Panc1 (cell line): Measurements from ENCODE around the gene AARS2. TPM values are rescaled to one million over a fixed set of nuclear protein-coding genes. Genes with fewer than 3 reads are reported as not detected.

Experiments used
- ATAC-seq: fragments of 200-7000 bp; cut with Tn5 transposase; 2 replicates; pipeline ENCODE4 v1.9.1; 2020; ENCODE audit warnings: mild to moderate bottlenecking, moderate library complexity
- BruUV-seq: library from RNA; stranded (reverse); fragments of 400-500 nt; replicated peaks from 2 replicates; lab custom pipeline; 2021; lab: Mats Ljungman, UMichigan
- CTCF ChIA-PET: fragments of 300-600 bp; sonication (Branson Sonifier 250); formaldehyde crosslinking; loops from one replicate; lab custom pipeline; 2022; ENCODE audit warnings: antibody characterized with exemption; lab: Charles Lee
- POLR2A ChIA-PET: fragments of 300-600 bp; sonication (Branson Sonifier 250); formaldehyde crosslinking; loops from one replicate; lab custom pipeline; 2022; ENCODE audit warnings: antibody characterized with exemption; lab: Charles Lee
- DNase-seq: peaks from one replicate; pipeline ENCODE4 v3.0.0-alpha.2; 2010; ENCODE audit warnings: low read depth, low spot score
- H3K27ac ChIP-seq: 2 replicates; pipeline ENCODE4 v1.5.1; 2011; ENCODE audit warnings: mild to moderate bottlenecking, low read length, inconsistent platforms
- H3K27me3 ChIP-seq: fragments of 200-500 bp; sonication (Bioruptor generic); 2 replicates; pipeline ENCODE4 v1.6.0; 2014; ENCODE audit warnings: low read length, inconsistent platforms; ENCODE audit not compliant: control insufficient read depth, insufficient read depth
- H3K36me3 ChIP-seq: fragments of 200-500 bp; sonication (Bioruptor generic); 2 replicates; pipeline ENCODE4 v1.5.1; 2014; ENCODE audit warnings: inconsistent platforms, mild to moderate bottlenecking, low read length, moderate library complexity; ENCODE audit not compliant: control insufficient read depth, insufficient read depth
- H3K4me1 ChIP-seq: 2 replicates; pipeline ENCODE4 v1.5.1; 2011; ENCODE audit warnings: inconsistent platforms, mild to moderate bottlenecking, low read length, moderate library complexity; ENCODE audit not compliant: control insufficient read depth, insufficient read depth
- H3K4me3 ChIP-seq, 2 experiments: 2 replicates each; pipeline ENCODE4 v1.5.1; 2011 to 2012; ENCODE audit warnings: low read depth in 2 of 2, low read length in 2 of 2, mild to moderate bottlenecking in 2 of 2, inconsistent platforms in 1 of 2, moderate library complexity in 1 of 2
- H3K9me3 ChIP-seq: fragments of 200-500 bp; sonication (Bioruptor generic); 2 replicates; pipeline ENCODE4 v1.5.1; 2014; ENCODE audit warnings: low read depth, mild to moderate bottlenecking, inconsistent platforms, low read length, moderate library complexity; ENCODE audit not compliant: control insufficient read depth, insufficient read depth
- POLR2AphosphoS5 ChIP-seq: IDR thresholded peaks from 2 replicates; pipeline ENCODE4 v1.6.1; 2012; ENCODE audit warnings: mild to moderate bottlenecking, low read depth, low read length, moderate library complexity
- SIN3A ChIP-seq: IDR thresholded peaks from 2 replicates; pipeline ENCODE4 v1.6.1; 2012; ENCODE audit warnings: low read depth, mild to moderate bottlenecking, low read length, moderate library complexity, borderline replicate concordance; ENCODE audit not compliant: insufficient read depth
- TCF7L2 ChIP-seq: IDR thresholded peaks from 2 replicates; pipeline ENCODE4 v1.6.1; 2011; ENCODE audit warnings: mild to moderate bottlenecking, low read depth, low read length, inconsistent platforms
- in situ Hi-C: cut with HindIII; loops from 2 replicates; pipeline ENCODE4 v1.10.0; 2016; ENCODE audit warnings: low sequenced_read_pairs, low pct_unique_long_range_greater_than_20kb
- intact Hi-C: fragments of 100-400 bp; cut with micrococcal nuclease; formaldehyde crosslinking; loops from one replicate; pipeline ENCODE4 v1.10.0; 2022; ENCODE audit not compliant: unreplicated experiment
- total RNA-seq: library from RNA; stranded (reverse); gene quantifications from one replicate; pipeline ENCODE4 v1.2.1, GENCODE V29; 2021; ENCODE audit not compliant: unreplicated experiment
- TF ChIP-seq, protein P1 (sequence below): fragments of 450-650 bp; IDR thresholded peaks from 2 replicates; pipeline ENCODE4 v1.5.1; 2017; ENCODE audit warnings: mild to moderate bottlenecking
- TF ChIP-seq, protein P2 (sequence below), 2 experiments: IDR thresholded peaks; 2 replicates each; pipeline ENCODE4 v1.6.1; 2011 to 2012; ENCODE audit warnings: low read depth in 2 of 2, control low read depth in 1 of 2, low read length in 1 of 2, mild to moderate bottlenecking in 1 of 2, moderate library complexity in 1 of 2; ENCODE audit not compliant: insufficient read depth in 1 of 2

The AARS2 gene
- total RNA-seq, 1 experiment from 2014 or later, result 13.1 TPM

DNA sequence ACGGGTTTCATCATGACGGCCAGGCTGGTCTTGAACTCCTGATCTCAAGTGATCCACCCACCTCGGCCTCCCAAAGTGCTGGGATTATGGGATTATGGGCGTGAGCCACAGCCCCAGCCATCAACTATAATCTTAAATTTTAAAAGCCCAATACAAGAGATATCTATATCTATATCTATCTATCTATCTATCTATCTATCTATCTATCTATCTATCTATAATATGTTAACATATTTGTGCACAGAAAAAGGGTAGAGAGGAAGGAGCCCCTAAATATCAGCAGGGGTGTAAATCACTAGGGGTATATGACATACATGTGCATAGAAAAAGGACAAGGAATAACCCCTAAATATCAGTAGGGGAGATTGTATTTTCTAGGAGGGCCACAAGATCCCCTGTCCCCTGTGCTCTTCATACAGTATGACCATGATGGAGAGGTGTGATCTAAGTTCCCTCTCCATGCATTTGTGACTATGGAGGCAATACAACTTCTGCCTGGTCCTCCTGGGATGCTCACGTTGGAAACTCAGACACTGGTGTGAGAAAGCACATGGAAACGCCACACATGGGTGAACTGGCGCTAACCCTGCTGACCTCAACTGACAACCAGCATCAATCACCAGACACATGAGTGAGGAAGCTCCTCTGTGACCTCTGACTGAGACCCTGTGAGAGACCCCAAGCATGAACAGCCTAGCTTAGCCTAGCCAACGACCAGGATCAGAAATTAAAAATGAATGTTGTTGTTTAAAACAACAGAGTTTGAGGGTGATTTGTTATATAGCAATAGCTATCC is 28.1 kb upstream of the AARS2 start:
- no peaks in the 10 kb centered on the region for H3K9me3 ChIP-seq
- ChIA-PET POLR2A (interaction anchor here (0.7 kb wide), 1 partner anchor 250 kb away, joined by 3 read pairs; no protein-coding TSS in a partner anchor), CTCF (no interaction called here)
- BruUV-seq, result no TSS peak
- H3K27ac ChIP-seq, result no peak overlapping the region
- H3K27me3 ChIP-seq, result peaks cover 3% of the 10 kb centered on the region
- H3K36me3 ChIP-seq, result no peaks in the 10 kb centered on the region
- no peak overlapping the region for H3K4me3 ChIP-seq
- DNase-seq (no peak), ATAC-seq (no peak)
- in situ Hi-C loops, result no loop called here
- H3K4me1 ChIP-seq, result peaks cover 6% of the 10 kb centered on the region; the same call in 1 of the 2 replicates
- TF ChIP-seq TCF7L2, result no peak
- no peak for TF ChIP-seq POLR2AphosphoS5
- TF ChIP-seq, protein P1, sequence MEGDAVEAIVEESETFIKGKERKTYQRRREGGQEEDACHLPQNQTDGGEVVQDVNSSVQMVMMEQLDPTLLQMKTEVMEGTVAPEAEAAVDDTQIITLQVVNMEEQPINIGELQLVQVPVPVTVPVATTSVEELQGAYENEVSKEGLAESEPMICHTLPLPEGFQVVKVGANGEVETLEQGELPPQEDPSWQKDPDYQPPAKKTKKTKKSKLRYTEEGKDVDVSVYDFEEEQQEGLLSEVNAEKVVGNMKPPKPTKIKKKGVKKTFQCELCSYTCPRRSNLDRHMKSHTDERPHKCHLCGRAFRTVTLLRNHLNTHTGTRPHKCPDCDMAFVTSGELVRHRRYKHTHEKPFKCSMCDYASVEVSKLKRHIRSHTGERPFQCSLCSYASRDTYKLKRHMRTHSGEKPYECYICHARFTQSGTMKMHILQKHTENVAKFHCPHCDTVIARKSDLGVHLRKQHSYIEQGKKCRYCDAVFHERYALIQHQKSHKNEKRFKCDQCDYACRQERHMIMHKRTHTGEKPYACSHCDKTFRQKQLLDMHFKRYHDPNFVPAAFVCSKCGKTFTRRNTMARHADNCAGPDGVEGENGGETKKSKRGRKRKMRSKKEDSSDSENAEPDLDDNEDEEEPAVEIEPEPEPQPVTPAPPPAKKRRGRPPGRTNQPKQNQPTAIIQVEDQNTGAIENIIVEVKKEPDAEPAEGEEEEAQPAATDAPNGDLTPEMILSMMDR, result no peak
- TF ChIP-seq SIN3A, result no peak
- TF ChIP-seq, protein P2, sequence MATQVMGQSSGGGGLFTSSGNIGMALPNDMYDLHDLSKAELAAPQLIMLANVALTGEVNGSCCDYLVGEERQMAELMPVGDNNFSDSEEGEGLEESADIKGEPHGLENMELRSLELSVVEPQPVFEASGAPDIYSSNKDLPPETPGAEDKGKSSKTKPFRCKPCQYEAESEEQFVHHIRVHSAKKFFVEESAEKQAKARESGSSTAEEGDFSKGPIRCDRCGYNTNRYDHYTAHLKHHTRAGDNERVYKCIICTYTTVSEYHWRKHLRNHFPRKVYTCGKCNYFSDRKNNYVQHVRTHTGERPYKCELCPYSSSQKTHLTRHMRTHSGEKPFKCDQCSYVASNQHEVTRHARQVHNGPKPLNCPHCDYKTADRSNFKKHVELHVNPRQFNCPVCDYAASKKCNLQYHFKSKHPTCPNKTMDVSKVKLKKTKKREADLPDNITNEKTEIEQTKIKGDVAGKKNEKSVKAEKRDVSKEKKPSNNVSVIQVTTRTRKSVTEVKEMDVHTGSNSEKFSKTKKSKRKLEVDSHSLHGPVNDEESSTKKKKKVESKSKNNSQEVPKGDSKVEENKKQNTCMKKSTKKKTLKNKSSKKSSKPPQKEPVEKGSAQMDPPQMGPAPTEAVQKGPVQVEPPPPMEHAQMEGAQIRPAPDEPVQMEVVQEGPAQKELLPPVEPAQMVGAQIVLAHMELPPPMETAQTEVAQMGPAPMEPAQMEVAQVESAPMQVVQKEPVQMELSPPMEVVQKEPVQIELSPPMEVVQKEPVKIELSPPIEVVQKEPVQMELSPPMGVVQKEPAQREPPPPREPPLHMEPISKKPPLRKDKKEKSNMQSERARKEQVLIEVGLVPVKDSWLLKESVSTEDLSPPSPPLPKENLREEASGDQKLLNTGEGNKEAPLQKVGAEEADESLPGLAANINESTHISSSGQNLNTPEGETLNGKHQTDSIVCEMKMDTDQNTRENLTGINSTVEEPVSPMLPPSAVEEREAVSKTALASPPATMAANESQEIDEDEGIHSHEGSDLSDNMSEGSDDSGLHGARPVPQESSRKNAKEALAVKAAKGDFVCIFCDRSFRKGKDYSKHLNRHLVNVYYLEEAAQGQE (IDR thresholded peaks at IDR 0.05; ENCODE audit: insufficient read depth in 1 of 2, low read depth in 2 of 2, low read length in 1 of 2), result no peak
- intact Hi-C loops, result no loop called here

GRCh38 chr6:44339763-44340625 is 26.8 kb upstream of the AARS2 start:
- BruUV-seq, result no TSS peak
- peaks cover 6% of the 10 kb centered on the region; the same call in 1 of the 2 replicates for H3K4me1 ChIP-seq
- in situ Hi-C loops, result no loop called here
- TF ChIP-seq POLR2AphosphoS5, result no peak
- TF ChIP-seq, protein P1, result no peak
- no peak for TF ChIP-seq TCF7L2
- TF ChIP-seq, protein P2 (IDR thresholded peaks at IDR 0.05; ENCODE audit: insufficient read depth in 1 of 2, low read depth in 2 of 2, low read length in 1 of 2), result no peak
- no peak for TF ChIP-seq SIN3A
- no peaks in the 10 kb centered on the region for H3K36me3 ChIP-seq
- ChIA-PET POLR2A (interaction anchor here (0.6 kb wide), 1 partner anchor 45 kb away, joined by 11 read pairs; no protein-coding TSS in a partner anchor), CTCF (interaction anchor here (0.6 to 0.7 kb wide), 3 partner anchors 66 to 179 kb away, joined by 3 to 4 read pairs (median 3); no protein-coding TSS in a partner anchor)
- no peak overlapping the region for H3K27ac ChIP-seq
- H3K27me3 ChIP-seq, result peaks cover 3% of the 10 kb centered on the region
- intact Hi-C loops, result loop anchor here (5.0 kb wide), 2 partner anchors 53 to 243 kb away; no protein-coding TSS in a partner anchor
- H3K4me3 ChIP-seq, result no peak overlapping the region
- DNase-seq, result peak; percentile 54
- no peaks in the 10 kb centered on the region for H3K9me3 ChIP-seq
- peak; percentile 43 for ATAC-seq
